Measurements from ENCODE around the gene MED31. TPM values are rescaled to one million over a fixed set of nuclear protein-coding genes. Genes with fewer than 3 reads are reported as not detected.
"Not testable (repeated sequence)": the region's sequence is repeated elsewhere in the genome, so short reads cannot be mapped to it uniquely, and the experiment has no call there.

Gene MED31
- total RNA-seq, 1 donor from 2014 or later, result 17.4 TPM

DNA sequence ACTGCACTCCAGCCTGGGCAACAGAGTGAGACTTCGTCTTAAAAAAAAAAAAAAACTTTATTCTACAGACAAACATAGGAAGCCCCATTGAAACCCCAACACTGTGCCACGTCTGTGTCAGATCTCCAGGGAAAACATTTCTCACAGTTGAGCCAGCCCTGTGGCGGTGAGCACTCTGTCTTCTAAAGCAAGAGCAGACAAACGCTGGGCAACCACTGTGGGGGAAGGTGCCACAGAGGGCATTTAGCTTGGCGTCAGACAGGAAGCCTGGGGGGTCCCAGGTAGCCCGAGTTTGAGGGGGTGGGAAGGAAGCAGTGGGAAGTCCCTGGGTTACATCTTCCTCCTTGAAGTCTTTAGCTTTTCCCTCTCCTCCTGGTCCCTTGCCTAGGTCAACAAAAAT lies 16.1 kb upstream of the MED31 start:
- DNase-seq (no peak), ATAC-seq (no peak)
- Histone ChIP-seq H3K4me3 (no peak overlapping the region), H3K27me3 (ENCODE audit: low read depth) (peaks cover 13% of the 10 kb centered on the region), H3K27ac (no peak overlapping the region), H3K4me1 (no peaks in the 10 kb centered on the region), H3K36me3 (no peaks in the 10 kb centered on the region), H3K9me3 (no peaks in the 10 kb centered on the region)
- intact Hi-C loops (cut with DNase I), result no loop called here
- TF ChIP-seq, protein P1, sequence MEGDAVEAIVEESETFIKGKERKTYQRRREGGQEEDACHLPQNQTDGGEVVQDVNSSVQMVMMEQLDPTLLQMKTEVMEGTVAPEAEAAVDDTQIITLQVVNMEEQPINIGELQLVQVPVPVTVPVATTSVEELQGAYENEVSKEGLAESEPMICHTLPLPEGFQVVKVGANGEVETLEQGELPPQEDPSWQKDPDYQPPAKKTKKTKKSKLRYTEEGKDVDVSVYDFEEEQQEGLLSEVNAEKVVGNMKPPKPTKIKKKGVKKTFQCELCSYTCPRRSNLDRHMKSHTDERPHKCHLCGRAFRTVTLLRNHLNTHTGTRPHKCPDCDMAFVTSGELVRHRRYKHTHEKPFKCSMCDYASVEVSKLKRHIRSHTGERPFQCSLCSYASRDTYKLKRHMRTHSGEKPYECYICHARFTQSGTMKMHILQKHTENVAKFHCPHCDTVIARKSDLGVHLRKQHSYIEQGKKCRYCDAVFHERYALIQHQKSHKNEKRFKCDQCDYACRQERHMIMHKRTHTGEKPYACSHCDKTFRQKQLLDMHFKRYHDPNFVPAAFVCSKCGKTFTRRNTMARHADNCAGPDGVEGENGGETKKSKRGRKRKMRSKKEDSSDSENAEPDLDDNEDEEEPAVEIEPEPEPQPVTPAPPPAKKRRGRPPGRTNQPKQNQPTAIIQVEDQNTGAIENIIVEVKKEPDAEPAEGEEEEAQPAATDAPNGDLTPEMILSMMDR (IDR thresholded peaks at IDR 0.05), result no peak

DNA sequence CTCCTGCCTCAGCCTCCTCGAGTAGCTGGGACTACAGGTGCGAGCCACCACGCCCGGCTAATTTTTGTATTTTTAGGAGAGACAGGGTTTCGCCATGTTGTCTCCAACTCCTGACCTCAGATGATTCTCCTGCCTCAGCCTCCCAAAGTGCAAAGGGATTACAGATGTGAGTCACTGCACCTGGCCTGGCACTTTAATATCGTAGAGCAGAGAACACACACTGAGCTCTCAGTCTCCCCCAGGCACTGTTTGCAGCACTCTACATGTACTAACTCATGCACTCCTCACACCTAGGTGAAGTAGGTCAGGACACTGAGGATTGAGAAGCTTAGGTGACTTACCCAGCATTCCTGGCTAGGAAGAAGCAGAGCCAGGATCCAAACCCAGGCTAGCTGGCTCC lies 15.2 kb upstream of the MED31 start:
- H3K27me3 ChIP-seq (ENCODE audit: low read depth), result peaks cover 13% of the 10 kb centered on the region
- intact Hi-C loops (cut with DNase I), result no loop called here
- no peak overlapping the region for H3K27ac ChIP-seq
- H3K36me3 ChIP-seq, result no peaks in the 10 kb centered on the region
- no peak overlapping the region for H3K4me3 ChIP-seq
- H3K4me1 ChIP-seq, result no peaks in the 10 kb centered on the region
- no peaks in the 10 kb centered on the region for H3K9me3 ChIP-seq
- ATAC-seq (no peak), DNase-seq (no peak)
- TF ChIP-seq, protein P1 (IDR thresholded peaks at IDR 0.05), result no peak

DNA sequence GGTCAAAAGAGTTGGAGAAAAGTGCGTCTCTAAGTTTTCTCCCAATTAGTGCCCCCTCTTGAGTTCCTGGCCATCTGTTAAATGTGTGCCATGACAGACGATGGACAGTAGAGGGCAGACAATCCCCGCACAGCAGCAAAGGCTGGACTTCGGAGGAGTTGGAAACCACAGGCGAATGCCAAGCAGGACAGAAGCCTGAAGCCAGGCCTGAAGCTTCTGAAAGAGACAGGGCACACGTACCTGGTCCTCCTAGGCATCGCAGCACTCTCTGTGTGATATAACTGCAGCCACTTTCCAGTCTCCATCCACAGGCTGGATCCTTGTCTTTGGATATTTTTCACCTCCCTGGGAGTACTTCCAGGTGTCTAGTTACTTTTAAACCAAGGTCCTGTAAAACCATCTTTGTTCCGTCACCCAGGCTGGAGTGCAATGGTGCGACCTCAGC lies 14.7 kb upstream of the MED31 start:
- intact Hi-C loops (cut with DNase I), result no loop called here
- H3K27me3 ChIP-seq (ENCODE audit: low read depth), result peaks cover 13% of the 10 kb centered on the region
- no peak overlapping the region for H3K27ac ChIP-seq
- DNase-seq, result peak; percentile 72
- H3K36me3 ChIP-seq, result no peaks in the 10 kb centered on the region
- no peaks in the 10 kb centered on the region for H3K9me3 ChIP-seq
- H3K4me1 ChIP-seq, result no peaks in the 10 kb centered on the region
- TF ChIP-seq, protein P1 (IDR thresholded peaks at IDR 0.05), result peak; percentile 89
- H3K4me3 ChIP-seq, result no peak overlapping the region
- ATAC-seq, result peak; percentile 93 to 96

DNA sequence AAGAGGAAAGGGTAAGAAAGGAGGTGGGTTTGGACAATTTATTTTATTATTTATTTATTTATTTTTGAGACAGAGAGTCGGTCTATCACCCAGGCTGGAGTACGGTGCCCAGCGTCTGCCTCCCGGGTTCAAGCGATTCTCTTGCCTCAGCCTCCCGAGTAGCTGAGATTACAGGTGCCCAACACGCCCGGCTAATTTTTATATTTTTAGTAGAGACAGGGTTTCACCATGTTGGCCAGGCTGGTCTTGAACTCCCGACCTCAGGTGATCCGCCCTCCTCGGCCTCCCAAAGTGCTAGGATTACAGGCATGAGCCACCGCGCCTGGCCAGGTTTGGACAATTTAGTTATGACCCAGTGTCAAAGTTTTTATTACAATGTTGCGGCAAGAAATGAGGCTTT lies 11.8 kb upstream of the MED31 start:
- H3K27me3 ChIP-seq (ENCODE audit: low read depth); ATAC-seq; DNase-seq; H3K36me3 ChIP-seq; H3K9me3 ChIP-seq; H3K4me3 ChIP-seq; H3K27ac ChIP-seq; intact Hi-C loops (cut with DNase I); H3K4me1 ChIP-seq: not testable (repeated sequence)

DNA sequence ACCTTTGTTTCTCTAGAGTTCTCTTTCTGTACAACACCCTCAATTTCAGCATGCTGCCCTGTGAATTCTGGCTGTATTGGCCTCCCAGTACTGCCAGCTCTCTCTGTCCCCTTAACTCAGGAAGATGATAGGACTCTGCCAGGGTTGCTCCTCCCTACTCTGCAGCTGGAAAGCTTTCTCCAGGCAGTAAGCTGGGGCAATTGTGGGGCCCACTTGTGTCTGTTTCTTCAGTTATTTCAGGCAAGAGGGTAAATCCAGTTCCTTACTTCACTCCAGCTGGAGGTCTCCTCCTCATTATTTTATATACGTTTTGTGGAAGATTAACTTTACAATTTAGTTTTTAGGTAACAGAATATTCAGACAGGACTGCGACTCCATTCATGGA lies 10.1 kb upstream of the MED31 start:
- Histone ChIP-seq H3K27ac (no peak overlapping the region), H3K36me3 (no peaks in the 10 kb centered on the region), H3K4me1 (no peaks in the 10 kb centered on the region), H3K9me3 (no peaks in the 10 kb centered on the region), H3K4me3 (no peak overlapping the region), H3K27me3 (ENCODE audit: low read depth) (peaks cover 14% of the 10 kb centered on the region)
- TF ChIP-seq, protein P1 (IDR thresholded peaks at IDR 0.05), result no peak
- DNase-seq, result no peak
- ATAC-seq, result no peak
- intact Hi-C loops (cut with DNase I), result no loop called here

DNA sequence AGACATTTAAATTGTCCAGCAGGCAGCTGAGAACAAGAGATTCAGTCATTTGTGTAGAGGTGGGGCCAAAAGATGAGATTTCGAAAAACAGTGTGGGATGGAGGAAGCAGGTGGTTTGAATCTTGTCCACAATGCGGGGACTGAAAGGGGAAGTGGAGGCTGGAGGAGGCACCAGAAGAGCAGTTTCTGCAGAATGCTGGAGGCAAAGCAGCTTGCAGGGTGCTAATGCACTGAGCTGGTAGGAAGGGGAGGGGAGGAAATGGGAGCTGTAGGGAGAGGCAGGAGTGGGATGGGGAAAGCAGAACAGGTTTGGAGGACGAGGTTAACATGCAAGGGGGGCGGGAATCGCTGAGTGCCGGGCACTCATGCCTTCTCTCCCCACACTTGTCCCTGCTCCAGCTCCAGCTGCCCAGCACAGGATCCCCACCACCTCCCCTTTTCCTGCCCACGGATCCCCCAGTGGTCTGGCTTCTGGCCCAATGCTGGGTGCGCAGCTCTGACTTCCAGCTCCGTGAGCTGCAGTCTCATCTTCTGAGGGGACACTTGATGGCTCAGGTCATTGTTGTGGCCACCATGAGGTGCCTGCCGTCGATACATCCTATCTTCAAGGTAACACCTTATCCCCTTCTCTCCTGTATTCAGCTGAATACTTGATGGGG lies 9.5 kb upstream of the MED31 start:
- Histone ChIP-seq H3K4me1 (no peaks in the 10 kb centered on the region), H3K4me3 (no peak overlapping the region), H3K9me3 (no peaks in the 10 kb centered on the region), H3K27me3 (ENCODE audit: low read depth) (peaks cover 14% of the 10 kb centered on the region), H3K36me3 (no peaks in the 10 kb centered on the region), H3K27ac (no peak overlapping the region)
- intact Hi-C loops (cut with DNase I), result no loop called here
- TF ChIP-seq, protein P1 (IDR thresholded peaks at IDR 0.05), result no peak
- DNase-seq, result no peak
- ATAC-seq, result peak; percentile 51 to 62
